ENCODE data around the gene SCT. TPM values are rescaled to one million over a fixed set of nuclear protein-coding genes. Genes with fewer than 3 reads are reported as not detected.

The SCT gene
- total RNA-seq, 1 experiment from 2014 or later, result not detected

GRCh38 chr11:610146-610801 lies 16.7 kb downstream of the SCT start:
- BruUV-seq (replicated peaks), result no TSS peak
- H3K9me3 ChIP-seq, result no peaks in the 10 kb centered on the region
- POLR2A ChIA-PET, result no interaction called here
- Mint-ChIP-seq H3K4me3 (ENCODE audit: unreplicated experiment) (no peak overlapping the region), H3K36me3 (ENCODE audit: insufficient read depth, unreplicated experiment) (peaks cover 94% of the 10 kb centered on the region), H3K9me3 (ENCODE audit: unreplicated experiment) (no peaks in the 10 kb centered on the region), H3K4me1 (ENCODE audit: low read depth, unreplicated experiment) (peaks cover 5% of the 10 kb centered on the region), H3K27ac (ENCODE audit: unreplicated experiment) (no peak overlapping the region), H3K27me3 (ENCODE audit: insufficient read depth, unreplicated experiment) (no peaks in the 10 kb centered on the region)
- DNase-seq, result no peak
- no peak overlapping the region for H3K4me3 ChIP-seq (ENCODE audit: low read depth, low read length)
- TF ChIP-seq CTCF (IDR thresholded peaks at IDR 0.05; ENCODE audit: insufficient read depth in 1 of 2, low read depth in 1 of 2, low read length in 1 of 2, severe bottlenecking in 1 of 2, unreplicated experiment in 1 of 2), result no peak
- peaks cover 20% of the 10 kb centered on the region for H3K4me1 ChIP-seq
- H3K36me3 ChIP-seq (ENCODE audit: control insufficient read depth, insufficient read depth, low read length), result peaks cover 14% of the 10 kb centered on the region
- intact Hi-C loops (cut with micrococcal nuclease; ENCODE audit: unreplicated experiment), result loop anchor here (5.0 kb wide), 1 partner anchor 33 kb away; the partner anchor contains the start of gene PHRF1
- no peaks in the 10 kb centered on the region for H3K27me3 ChIP-seq (replicated peaks; ENCODE audit: control insufficient read depth, insufficient read depth, low read length)
- CTCF ChIA-PET, result no interaction called here

- Mint-ChIP-seq H3K27ac (ENCODE audit: unreplicated experiment) (no peak overlapping the region), H3K36me3 (ENCODE audit: insufficient read depth, unreplicated experiment) (peaks cover 94% of the 10 kb centered on the region), H3K4me1 (ENCODE audit: low read depth, unreplicated experiment) (peaks cover 2% of the 10 kb centered on the region), H3K4me3 (ENCODE audit: unreplicated experiment) (no peak overlapping the region), H3K9me3 (ENCODE audit: unreplicated experiment) (no peaks in the 10 kb centered on the region), H3K27me3 (ENCODE audit: insufficient read depth, unreplicated experiment) (no peaks in the 10 kb centered on the region)
- ChIA-PET POLR2A (no interaction called here), CTCF (no interaction called here)
- intact Hi-C loops (cut with micrococcal nuclease; ENCODE audit: unreplicated experiment), result no loop called here
- BruUV-seq (replicated peaks), result no TSS peak
- Histone ChIP-seq H3K27me3 (replicated peaks; ENCODE audit: control insufficient read depth, insufficient read depth, low read length) (no peaks in the 10 kb centered on the region), H3K4me3 (ENCODE audit: low read depth, low read length) (no peak overlapping the region), H3K4me1 (peaks cover 11% of the 10 kb centered on the region), H3K36me3 (ENCODE audit: control insufficient read depth, insufficient read depth, low read length) (peaks cover 18% of the 10 kb centered on the region), H3K9me3 (no peaks in the 10 kb centered on the region)
- no peak for DNase-seq
- no peak for TF ChIP-seq CTCF (IDR thresholded peaks at IDR 0.05; ENCODE audit: insufficient read depth in 1 of 2, low read depth in 1 of 2, low read length in 1 of 2, severe bottlenecking in 1 of 2, unreplicated experiment in 1 of 2)
Observed at GRCh38 chr11:609341-609811, 17.6 kb downstream of the SCT start.

GRCh38 chr11:608791-609251 lies 18.2 kb downstream of the SCT start:
- H3K36me3 ChIP-seq (ENCODE audit: control insufficient read depth, insufficient read depth, low read length), result peaks cover 18% of the 10 kb centered on the region
- Mint-ChIP-seq H3K4me1 (ENCODE audit: low read depth, unreplicated experiment) (no peaks in the 10 kb centered on the region), H3K27me3 (ENCODE audit: insufficient read depth, unreplicated experiment) (no peaks in the 10 kb centered on the region), H3K9me3 (ENCODE audit: unreplicated experiment) (no peaks in the 10 kb centered on the region), H3K4me3 (ENCODE audit: unreplicated experiment) (no peak overlapping the region), H3K36me3 (ENCODE audit: insufficient read depth, unreplicated experiment) (peaks cover 94% of the 10 kb centered on the region), H3K27ac (ENCODE audit: unreplicated experiment) (peak overlapping the region; percentile 69)
- no peak overlapping the region for H3K4me3 ChIP-seq (ENCODE audit: low read depth, low read length)
- no peaks in the 10 kb centered on the region for H3K27me3 ChIP-seq (replicated peaks; ENCODE audit: control insufficient read depth, insufficient read depth, low read length)
- TSS peak; percentile 29 for BruUV-seq (replicated peaks)
- POLR2A ChIA-PET, result interaction anchor here (0.6 kb wide), 1 partner anchor 18 kb away, joined by 3 read pairs; no protein-coding TSS in a partner anchor
- intact Hi-C loops (cut with micrococcal nuclease; ENCODE audit: unreplicated experiment), result no loop called here
- H3K4me1 ChIP-seq, result peaks cover 6% of the 10 kb centered on the region
- no peaks in the 10 kb centered on the region for H3K9me3 ChIP-seq
- no peak for TF ChIP-seq CTCF (IDR thresholded peaks at IDR 0.05; ENCODE audit: insufficient read depth in 1 of 2, low read depth in 1 of 2, low read length in 1 of 2, severe bottlenecking in 1 of 2, unreplicated experiment in 1 of 2)
- DNase-seq, result no peak
- CTCF ChIA-PET, result no interaction called here
